Superior temporal gyrus (tissue), 1 donor: ENCODE measurements around the gene MRPL22.
"Not testable (repeated sequence)": the region's sequence is repeated elsewhere in the genome, so short reads cannot be mapped to it uniquely, and the experiment has no call there.

ENCODE experiments used
- DNase-seq: peaks from one replicate; pipeline ENCODE4 v3.0.0-alpha.2; 2016; ENCODE audit errors: extremely low spot score

Gene MRPL22

DNA sequence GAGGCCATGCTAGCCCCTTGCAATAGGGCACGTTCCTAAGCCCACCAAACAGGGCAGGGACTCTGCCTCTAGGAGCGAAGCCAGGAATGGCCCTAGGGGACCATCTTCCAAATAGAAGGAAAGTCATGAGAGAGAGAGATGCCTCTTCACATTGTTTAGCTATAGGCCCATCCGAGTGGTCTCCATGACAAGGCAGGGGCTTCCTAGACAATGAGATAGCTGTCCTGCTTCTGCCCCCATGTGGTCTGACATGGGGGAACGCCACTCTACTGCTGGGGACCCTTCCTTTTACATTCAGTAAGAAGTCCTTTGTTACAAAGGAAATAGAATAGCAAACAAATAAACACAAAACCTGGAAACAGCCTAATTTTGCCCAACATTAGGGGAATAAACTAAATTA lies 54.8 kb downstream of the MRPL22 start:
- peak; percentile 24 for DNase-seq

DNA sequence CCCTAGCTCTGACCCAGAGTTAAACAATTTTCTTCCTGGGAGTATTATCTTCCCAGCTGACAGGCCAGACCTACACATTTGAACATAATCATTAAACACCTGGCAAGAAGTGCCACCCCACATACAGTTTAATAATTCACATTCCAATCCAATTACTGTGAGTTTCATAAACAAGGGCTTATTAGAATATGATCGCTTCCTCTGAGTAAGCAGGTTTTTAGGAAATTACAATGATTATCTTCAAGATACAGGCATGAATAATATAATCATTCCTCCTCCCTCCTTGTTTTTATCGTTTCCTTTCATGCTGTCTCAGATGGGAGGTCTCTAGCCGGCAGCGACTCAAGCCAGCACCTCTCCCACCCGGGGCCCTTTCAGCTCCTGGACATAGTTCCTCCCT lies 56.9 kb downstream of the MRPL22 start:
- DNase-seq = no peak

DNA sequence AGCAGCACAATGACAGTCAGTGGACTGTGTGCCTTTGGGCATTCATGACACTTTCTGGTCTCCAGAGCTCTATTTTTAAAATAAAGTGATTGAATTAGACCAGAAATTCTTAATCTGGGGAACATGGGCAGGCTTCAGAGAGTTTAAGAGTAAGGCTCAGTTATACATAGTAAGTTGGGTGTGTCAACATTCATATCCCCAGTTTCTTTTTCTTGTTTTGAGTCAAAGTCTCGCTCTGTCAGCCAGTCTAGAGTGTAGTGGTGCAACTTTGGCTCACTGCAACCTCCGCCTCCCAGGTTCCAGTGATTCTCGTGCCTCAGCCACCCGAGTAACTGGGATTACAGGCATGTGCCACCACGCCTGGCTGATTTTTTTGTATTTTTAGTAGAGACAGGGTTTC lies 59.0 kb downstream of the MRPL22 start:
- no peak for DNase-seq

DNA sequence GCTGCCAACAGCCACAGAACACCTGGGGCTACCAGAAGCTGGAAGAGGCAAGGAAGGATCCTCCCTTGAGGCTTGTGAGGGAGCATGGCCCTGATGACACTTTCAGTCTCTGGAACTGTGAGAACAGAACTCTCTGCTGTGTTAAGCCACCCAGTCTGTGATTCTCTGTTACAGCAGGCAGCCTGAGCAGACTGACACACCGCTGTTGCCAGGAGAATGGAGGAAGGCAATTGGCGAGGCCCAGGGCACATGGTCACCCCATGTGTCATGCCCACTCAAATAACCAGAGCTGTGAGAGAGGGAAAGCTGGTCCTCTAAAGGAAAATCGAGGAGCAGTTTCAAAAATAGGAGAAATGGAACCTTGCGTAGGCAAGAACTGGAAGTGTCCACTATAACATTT lies 60.6 kb downstream of the MRPL22 start:
- no peak for DNase-seq

DNA sequence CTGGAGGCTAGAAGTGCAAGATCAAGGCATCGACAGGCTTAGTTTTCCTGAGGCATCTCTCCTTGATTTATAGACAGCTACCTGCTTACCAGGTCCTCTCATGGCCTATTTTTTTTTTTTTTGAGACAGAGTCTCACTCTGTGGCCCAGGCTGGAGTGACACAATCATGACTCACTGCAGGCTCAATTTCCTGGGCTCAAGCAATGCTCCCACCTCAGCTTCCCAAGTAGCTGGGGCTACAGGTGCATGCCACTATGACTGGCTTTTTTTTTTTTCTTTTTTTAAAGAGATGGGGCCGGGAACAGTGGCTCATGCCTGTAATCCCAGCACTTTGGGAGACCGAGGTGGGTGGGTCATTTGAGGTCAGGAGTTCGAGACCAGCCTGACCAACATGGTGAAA lies 61.8 kb downstream of the MRPL22 start:
- not testable (repeated sequence) for DNase-seq

DNA sequence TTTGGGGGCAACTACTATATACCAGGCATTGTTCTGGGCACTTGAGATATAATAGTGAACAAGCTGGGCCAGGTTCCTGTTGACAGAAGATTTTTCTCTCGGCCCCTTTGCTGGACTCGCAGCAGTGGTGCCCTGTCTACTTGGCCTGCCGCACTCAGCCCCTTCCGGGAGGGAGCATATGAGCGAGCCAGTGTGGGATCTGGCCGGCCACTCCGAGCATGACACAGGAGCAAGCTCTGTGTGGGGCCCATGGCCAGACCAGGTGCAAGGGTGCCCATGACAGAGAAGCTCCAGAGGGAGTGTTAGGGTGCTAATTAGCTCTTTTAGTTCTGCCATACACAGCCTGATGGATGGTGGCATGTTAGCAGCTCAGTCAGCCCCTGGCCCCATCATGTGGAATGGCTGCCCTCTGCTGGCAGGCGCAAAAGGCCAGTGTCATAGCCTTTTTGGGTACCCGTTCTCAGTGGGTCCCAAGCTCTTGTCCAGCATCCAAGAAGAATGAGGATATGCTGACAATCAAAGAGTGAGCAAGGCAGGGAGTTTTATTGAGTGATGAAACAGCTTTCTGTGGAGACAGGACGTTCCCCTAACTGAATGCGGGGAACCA lies 63.4 kb downstream of the MRPL22 start:
- peak; percentile 51 for DNase-seq

DNA sequence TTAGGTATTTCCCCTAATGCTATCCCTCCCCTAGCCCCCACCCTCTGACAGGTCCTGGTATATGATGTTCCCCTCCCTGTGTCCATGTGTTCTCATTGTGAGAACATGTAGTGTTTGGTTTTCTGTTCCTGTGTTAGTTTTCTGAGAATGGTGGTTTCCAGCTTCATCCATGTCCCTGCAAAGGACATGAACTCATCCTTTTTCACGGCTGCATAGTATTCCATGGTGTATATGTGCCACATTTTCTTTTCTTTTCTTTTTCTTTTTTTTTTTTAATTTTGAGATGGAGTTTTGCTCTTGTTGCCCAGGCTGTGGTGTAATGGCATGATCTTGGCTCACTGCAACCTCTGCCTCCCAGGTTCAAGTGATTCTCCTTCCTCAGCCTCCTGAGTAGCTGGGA lies 65.4 kb downstream of the MRPL22 start:
- not testable (repeated sequence) for DNase-seq

DNA sequence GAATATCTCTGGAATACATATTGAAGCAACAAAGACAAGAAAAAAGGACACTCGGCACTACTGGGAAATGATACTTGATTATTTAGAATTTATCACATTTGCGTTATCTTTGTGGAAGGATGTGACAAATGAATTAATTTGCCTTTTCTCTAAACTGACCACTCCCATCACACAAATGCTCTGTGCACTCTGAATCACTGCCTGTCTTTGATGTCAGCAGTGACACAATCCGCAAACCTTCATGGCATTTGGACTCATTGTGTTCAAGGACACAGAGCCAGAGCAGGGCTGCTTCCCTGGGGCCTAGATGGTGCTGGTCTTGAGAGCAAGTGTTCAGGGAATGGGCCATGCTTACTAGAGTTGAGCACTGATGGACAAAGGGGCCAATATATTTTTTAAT lies 67.8 kb downstream of the MRPL22 start:
- DNase-seq = no peak

DNA sequence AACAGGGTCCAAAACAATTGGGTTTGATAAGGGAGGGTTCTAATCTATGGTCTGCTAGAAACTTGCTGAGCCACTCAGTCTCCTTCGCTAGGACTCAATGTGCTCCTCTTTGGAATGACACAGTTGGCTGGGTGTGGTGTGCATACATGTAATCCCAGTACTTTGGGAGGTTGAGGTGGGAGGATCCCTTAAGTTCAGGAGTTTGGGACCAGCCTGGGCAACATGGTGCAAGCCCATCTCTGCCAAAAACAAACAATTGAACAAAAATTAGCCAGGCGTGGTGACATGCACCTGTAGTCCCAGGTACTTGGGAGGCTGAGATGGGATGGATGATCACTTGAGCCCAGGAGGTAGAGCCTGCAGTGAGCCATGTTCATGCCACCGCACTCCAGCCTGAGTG lies 70.0 kb downstream of the MRPL22 start:
- no peak for DNase-seq

DNA sequence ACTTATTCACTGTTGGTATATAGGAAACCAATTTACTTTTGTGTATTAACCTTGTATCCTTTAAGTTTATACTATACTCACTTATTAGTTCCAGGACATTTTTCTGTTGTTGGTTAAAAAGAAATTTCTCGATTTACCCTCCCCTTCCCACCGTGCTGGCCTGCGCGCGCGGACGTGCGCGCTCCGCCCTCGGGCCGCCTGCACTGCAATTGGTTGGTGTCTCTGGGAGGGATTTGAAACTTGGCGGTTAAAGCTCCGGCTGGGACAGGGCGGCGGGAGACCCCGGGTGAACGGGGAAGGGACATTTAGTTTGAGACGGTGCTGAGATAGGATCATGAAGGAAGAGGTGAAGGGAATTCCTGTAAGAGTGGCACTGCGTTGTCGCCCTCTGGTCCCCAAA lies 72.7 kb downstream of the MRPL22 start, which contains the start of gene KIF4B:
Gene KIF4B, plus strand, starts transcription at position 230 of the 400 bp plus-strand sequence. Its CDS starts 105 bp downstream, at position 335.
- DNase-seq = no peak

DNA sequence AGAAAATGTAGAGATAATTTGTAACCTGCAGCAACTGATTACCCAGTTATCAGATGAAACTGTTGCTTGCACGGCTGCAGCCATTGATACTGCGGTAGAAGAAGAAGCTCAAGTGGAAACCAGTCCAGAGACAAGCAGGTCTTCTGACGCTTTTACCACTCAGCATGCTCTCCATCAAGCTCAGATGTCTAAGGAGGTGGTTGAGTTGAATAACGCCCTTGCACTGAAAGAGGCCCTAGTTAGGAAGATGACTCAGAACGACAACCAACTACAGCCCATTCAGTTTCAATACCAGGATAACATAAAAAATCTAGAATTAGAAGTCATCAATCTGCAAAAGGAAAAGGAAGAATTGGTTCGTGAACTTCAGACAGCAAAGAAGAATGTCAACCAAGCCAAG lies 74.4 kb downstream of the MRPL22 start:
- DNase-seq = no peak

DNA sequence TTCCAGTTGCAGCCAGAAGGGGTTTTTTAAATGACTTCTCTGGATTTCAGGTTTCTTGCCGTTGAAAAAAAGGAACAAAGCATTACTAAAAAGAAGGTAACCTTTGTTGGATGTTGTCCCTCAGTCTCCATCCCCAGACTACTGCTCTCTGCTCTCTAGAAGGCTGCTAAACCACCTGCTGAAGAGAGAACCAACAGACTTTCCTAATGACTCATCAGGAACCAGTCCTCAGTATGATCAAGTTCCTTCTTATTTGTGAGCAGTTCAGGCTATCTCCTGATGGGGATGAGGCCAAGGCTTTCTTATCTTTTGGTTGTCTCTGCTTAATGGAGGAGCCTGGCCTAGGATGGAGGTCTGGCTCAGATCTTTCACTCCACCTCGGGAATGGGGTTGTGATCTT lies 76.7 kb downstream of the MRPL22 start:
- DNase-seq = no peak
